HG03457 (cell line): ENCODE measurements around the gene BICRA.
"Not testable (repeated sequence)": the region's sequence is repeated elsewhere in the genome, so short reads cannot be mapped to it uniquely, and the experiment has no call there.

Experiments
- ATAC-seq: cut with Tn5 transposase; IDR thresholded peaks from one replicate; pipeline ENCODE4 v1.9.1; 2021; ENCODE audit warnings: moderate number of reproducible peaks; ENCODE audit not compliant: unreplicated experiment

BICRA gene

GRCh38 chr19:47742634-47743033 lies 133.7 kb downstream of the BICRA start:
- ATAC-seq: no peak

DNA sequence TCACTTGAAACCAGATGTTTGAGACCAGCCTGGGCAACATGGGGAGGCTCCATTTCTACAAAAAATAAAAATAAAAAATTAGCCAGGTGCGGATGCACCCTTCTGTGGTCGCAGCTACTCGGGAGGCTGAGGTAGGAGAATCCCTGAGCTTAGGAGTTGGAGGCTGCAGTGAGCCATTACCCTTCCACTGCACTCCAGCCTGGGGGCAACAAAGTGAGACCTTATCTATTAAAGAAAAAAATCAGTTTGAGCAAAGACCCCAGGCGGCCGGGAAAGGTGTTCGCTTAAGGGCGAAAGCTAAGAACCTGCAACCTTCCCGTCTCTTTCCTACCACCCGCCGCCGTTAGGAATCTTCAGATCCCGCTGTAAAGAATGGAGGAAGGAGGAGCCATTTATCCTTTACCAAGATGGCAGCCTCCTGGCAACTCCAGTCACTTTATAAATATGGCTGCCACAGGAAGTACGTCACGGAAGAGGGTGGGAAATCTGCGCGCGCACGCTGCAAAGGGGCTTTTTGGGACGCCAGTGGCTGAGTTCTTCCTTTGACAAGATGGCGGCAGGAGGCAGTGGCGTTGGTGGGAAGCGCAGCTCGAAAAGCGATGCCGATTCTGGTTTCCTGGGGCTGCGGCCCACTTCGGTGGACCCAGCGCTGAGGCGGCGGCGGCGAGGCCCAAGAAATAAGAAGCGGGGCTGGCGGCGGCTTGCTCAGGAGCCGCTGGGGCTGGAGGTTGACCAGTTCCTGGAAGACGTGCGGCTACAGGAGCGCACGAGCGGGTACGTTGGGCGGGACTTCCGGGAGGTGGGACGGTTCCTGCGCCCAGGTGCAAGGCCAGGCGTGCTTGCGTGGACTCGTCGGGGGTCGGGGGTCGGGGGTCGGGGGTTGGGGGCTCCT lies 136.3 kb downstream of the BICRA start, which contains the start of gene NOP53:
Gene NOP53 (plus strand): TSS at position 537 of the 892 bp plus-strand sequence. CDS start 14 bp downstream, at position 551.
- peak; percentile 51 for ATAC-seq

DNA sequence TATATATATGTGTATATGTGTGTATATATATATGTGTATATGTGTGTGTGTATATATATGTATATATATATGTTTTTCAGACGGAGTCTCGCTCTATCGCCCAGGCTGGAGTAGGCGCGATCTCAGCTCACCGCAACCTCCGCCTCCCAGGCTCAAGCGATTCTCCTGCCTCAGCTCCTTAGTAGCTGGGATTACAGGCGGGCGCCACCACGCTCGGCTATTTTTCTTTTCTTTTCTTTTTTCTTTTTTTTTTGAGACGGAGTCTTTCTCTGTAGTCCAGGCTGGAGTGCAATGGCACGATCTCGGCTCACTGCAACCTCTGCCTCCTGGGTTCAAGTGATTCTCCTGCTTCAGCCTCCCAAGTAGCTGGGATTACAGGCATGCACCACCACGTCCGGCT lies 137.2 kb downstream of the BICRA start:
- not testable (repeated sequence) for ATAC-seq

DNA sequence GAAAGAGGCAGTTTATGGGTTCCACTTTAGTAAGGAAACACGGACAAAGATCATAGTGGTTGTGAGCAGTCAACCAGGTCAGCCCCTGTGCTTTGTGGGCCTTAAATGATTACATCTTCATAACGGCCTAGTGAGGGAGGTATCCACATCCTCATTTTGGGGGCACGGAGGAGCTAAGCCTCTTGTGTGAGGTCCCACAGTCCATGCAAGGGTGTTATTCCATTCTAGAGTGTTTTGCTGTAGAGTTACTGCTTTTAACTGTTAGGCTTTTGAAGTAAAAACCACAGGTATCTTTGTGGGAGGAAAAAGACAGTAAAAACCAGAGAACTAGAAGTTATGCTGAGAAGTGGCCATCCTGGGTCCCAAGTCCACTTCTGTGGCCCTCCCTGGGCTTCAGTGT lies 140.4 kb downstream of the BICRA start:
- no peak for ATAC-seq

DNA sequence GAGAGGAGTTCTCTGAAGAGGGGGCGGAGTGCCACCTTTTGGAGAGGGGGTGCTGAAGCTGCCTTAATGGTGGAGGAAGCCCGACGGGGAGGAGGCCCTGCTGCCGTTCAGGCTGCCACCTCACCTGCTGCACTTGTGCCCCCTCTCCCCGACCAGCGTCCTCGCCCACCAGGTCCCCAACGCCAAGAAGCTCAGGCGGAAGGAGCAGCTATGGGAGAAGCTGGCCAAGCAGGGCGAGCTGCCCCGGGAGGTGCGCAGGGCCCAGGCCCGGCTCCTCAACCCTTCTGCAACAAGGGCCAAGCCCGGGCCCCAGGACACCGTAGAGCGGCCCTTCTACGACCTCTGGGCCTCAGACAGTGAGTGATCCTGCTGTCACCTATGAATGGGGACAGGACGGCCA lies 141.8 kb downstream of the BICRA start:
- no peak for ATAC-seq

GRCh38 chr19:47752440-47753211 lies 143.7 kb downstream of the BICRA start:
- no peak for ATAC-seq
